C4-2B (cell line): Measurements from ENCODE around the gene NXF3.
"Not testable (repeated sequence)": the region's sequence is repeated elsewhere in the genome, so short reads cannot be mapped to it uniquely, and the experiment has no call there.

ENCODE experiments used
- H3K27ac ChIP-seq: fragments of 450-650 bp; 2 replicates; pipeline ENCODE4 v1.5.1; 2017
- ZFX ChIP-seq: fragments of 450-650 bp; IDR thresholded peaks from 2 replicates; pipeline ENCODE4 v1.6.1; 2017
- TF ChIP-seq, protein P1 (sequence below): fragments of 450-650 bp; conservative IDR thresholded peaks from 2 replicates; pipeline ENCODE4 v1.5.1; 2017; ENCODE audit warnings: mild to moderate bottlenecking

NXF3 gene

GRCh38 chrX:103063191-103063845 is 29.6 kb downstream of the NXF3 start:
- H3K27ac ChIP-seq = no peak overlapping the region
- TF ChIP-seq, protein P1, sequence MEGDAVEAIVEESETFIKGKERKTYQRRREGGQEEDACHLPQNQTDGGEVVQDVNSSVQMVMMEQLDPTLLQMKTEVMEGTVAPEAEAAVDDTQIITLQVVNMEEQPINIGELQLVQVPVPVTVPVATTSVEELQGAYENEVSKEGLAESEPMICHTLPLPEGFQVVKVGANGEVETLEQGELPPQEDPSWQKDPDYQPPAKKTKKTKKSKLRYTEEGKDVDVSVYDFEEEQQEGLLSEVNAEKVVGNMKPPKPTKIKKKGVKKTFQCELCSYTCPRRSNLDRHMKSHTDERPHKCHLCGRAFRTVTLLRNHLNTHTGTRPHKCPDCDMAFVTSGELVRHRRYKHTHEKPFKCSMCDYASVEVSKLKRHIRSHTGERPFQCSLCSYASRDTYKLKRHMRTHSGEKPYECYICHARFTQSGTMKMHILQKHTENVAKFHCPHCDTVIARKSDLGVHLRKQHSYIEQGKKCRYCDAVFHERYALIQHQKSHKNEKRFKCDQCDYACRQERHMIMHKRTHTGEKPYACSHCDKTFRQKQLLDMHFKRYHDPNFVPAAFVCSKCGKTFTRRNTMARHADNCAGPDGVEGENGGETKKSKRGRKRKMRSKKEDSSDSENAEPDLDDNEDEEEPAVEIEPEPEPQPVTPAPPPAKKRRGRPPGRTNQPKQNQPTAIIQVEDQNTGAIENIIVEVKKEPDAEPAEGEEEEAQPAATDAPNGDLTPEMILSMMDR = peak; percentile 7; the same call in 1 of the 2 replicates
- TF ChIP-seq ZFX = no peak

- no peak overlapping the region for H3K27ac ChIP-seq
- TF ChIP-seq ZFX = no peak
- TF ChIP-seq, protein P1 = no peak
Measured at GRCh38 chrX:103061486-103061885, 31.5 kb downstream of the NXF3 start.

- H3K27ac ChIP-seq = no peak overlapping the region
- TF ChIP-seq, protein P1 = no peak
Measured at GRCh38 chrX:103056902-103057301, 36.0 kb downstream of the NXF3 start.

GRCh38 chrX:103052625-103053024 is 40.3 kb downstream of the NXF3 start:
- TF ChIP-seq, protein P1 = no peak
- no peak for TF ChIP-seq ZFX
- H3K27ac ChIP-seq = no peak overlapping the region

- H3K27ac ChIP-seq = no peak overlapping the region
Measured at GRCh38 chrX:103051260-103051789, 41.6 kb downstream of the NXF3 start.

DNA sequence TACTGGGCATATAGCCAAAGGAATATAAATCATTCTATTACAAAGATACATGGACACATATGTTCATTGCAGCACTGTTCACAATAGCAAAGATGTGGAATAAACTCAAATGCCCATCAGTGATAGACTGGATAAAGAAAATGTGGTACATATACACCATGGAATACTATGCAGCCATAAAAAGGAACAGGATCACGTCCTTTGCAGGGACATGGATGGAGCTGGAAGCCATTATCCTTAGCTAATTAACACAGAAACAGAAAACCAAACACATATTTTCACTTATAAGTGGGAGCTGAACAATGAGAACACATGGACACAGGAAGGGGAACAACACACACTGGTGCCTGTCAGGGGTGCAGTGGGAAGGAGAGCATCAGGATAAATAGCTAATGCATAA is 59.6 kb downstream of the NXF3 start:
- not testable (repeated sequence) for H3K27ac ChIP-seq

More at GRCh38 chrX:103051260-103051789, 41.6 kb downstream of the NXF3 start:
- TF ChIP-seq ZFX = no peak
- TF ChIP-seq, protein P1 = no peak
